ENCODE results near the gene ZMIZ1.

ZMIZ1 gene

GRCh38 chr10:79254333-79255006 lies 185.7 kb downstream of the ZMIZ1 start:
- no peak overlapping the region for H3K27ac ChIP-seq
- H3K4me3 ChIP-seq (ENCODE audit: low read depth, low read length): no peak overlapping the region
- TF ChIP-seq, protein P1, sequence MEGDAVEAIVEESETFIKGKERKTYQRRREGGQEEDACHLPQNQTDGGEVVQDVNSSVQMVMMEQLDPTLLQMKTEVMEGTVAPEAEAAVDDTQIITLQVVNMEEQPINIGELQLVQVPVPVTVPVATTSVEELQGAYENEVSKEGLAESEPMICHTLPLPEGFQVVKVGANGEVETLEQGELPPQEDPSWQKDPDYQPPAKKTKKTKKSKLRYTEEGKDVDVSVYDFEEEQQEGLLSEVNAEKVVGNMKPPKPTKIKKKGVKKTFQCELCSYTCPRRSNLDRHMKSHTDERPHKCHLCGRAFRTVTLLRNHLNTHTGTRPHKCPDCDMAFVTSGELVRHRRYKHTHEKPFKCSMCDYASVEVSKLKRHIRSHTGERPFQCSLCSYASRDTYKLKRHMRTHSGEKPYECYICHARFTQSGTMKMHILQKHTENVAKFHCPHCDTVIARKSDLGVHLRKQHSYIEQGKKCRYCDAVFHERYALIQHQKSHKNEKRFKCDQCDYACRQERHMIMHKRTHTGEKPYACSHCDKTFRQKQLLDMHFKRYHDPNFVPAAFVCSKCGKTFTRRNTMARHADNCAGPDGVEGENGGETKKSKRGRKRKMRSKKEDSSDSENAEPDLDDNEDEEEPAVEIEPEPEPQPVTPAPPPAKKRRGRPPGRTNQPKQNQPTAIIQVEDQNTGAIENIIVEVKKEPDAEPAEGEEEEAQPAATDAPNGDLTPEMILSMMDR (IDR thresholded peaks at IDR 0.05; ENCODE audit: low read depth, low read length, missing control alignments): no peak
- H3K36me3 ChIP-seq (replicated peaks): peaks cover 3% of the 10 kb centered on the region
- H3K27me3 ChIP-seq (replicated peaks): no peaks in the 10 kb centered on the region
- no peak for DNase-seq
- in situ Hi-C loops (cut with HindIII; ENCODE audit: low pct_ligation_motif_present, low sequenced_read_pairs): no loop called here

DNA sequence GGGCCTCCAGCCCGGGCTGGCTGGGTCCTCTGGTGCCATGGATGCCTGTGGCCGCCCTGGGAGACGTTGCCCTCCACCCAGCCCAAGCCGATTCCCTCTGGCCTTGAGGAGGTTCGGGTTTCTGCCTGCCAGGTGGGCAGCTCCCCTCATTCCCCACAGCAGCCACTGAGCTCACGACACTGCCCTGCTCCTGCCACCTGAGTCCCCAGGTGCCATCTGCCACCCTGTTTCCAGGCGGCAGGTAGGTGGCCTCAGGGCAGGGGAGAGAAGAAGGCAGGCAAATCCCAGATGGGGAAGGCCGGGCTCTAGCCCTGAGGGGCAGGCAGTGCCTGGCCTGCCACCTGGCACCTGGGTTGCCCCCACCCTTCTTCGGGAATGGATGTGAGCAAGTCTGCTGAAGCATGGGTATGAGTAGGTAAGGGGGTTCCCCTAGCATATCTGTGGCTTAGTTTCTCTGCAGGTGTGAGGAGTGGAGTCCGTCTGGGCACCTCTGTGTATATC lies 186.3 kb downstream of the ZMIZ1 start:
- H3K4me3 ChIP-seq (ENCODE audit: low read depth, low read length): no peak overlapping the region
- no peak overlapping the region for H3K27ac ChIP-seq
- DNase-seq: no peak
- no peaks in the 10 kb centered on the region for H3K27me3 ChIP-seq (replicated peaks)
- TF ChIP-seq, protein P1 (IDR thresholded peaks at IDR 0.05; ENCODE audit: low read depth, low read length, missing control alignments): no peak
- in situ Hi-C loops (cut with HindIII; ENCODE audit: low pct_ligation_motif_present, low sequenced_read_pairs): no loop called here
- H3K36me3 ChIP-seq (replicated peaks): peaks cover 3% of the 10 kb centered on the region

DNA sequence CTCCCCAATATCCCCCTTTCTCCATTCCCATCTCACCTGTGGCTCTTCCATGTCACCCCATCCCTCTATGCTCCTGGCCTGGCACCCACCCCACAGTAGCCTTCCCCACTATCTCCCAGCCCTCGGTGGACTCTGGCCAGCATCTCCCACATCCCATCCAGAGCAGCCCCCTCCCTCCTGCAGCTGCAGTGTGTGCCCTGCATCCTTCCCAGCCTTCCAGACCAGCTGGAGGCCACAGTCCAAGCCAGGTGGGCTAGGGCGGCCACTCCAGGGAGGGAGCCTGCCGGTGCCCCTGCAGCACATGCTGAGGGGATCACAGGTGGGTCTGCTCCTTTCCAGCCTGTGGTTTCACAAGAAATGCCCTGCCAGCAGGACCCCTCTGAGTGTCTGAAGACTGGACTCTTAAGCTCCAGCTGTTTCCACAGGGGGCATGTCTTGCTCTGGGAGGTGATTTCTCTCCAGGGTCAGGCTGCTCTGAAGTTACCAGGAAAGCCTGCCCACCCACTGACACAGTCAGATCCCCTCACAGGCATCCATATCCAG lies 187.6 kb downstream of the ZMIZ1 start:
- TF ChIP-seq, protein P1 (IDR thresholded peaks at IDR 0.05; ENCODE audit: low read depth, low read length, missing control alignments): no peak
- Histone ChIP-seq H3K4me3 (ENCODE audit: low read depth, low read length) (no peak overlapping the region), H3K27me3 (replicated peaks) (no peaks in the 10 kb centered on the region), H3K27ac (no peak overlapping the region), H3K36me3 (replicated peaks) (peaks cover 3% of the 10 kb centered on the region)
- in situ Hi-C loops (cut with HindIII; ENCODE audit: low pct_ligation_motif_present, low sequenced_read_pairs): no loop called here
- no peak for DNase-seq

GRCh38 chr10:79258894-79259293 lies 190.1 kb downstream of the ZMIZ1 start:
- Histone ChIP-seq H3K27ac (no peak overlapping the region), H3K4me3 (ENCODE audit: low read depth, low read length) (no peak overlapping the region), H3K36me3 (replicated peaks) (peaks cover 3% of the 10 kb centered on the region), H3K27me3 (replicated peaks) (no peaks in the 10 kb centered on the region)
- TF ChIP-seq, protein P1 (IDR thresholded peaks at IDR 0.05; ENCODE audit: low read depth, low read length, missing control alignments): no peak
- DNase-seq: no peak
- in situ Hi-C loops (cut with HindIII; ENCODE audit: low pct_ligation_motif_present, low sequenced_read_pairs): no loop called here

DNA sequence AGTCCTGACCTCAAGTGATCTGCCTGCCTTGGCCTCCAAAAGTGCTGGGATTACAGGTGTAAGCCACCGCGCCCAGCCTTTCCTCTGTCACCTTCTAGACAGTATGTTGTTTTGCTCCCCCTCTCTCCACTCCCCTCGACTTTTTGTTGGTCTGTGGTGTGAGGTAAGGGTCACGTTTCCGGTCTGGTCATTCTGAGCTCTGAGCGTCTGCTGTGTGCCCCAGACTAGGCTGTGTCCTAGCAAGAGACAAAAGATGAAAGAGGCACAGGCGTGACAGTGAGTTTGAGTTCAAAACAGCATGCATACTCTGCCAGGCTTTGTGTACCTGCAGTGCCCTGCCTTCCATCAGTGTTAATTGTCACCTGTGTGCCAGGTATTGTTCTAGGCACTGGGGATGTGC lies 191.1 kb downstream of the ZMIZ1 start:
- in situ Hi-C loops (cut with HindIII; ENCODE audit: low pct_ligation_motif_present, low sequenced_read_pairs): no loop called here
- no peak overlapping the region for H3K27ac ChIP-seq
- H3K36me3 ChIP-seq (replicated peaks): peaks cover 3% of the 10 kb centered on the region
- H3K4me3 ChIP-seq (ENCODE audit: low read depth, low read length): no peak overlapping the region
- DNase-seq: no peak
- no peaks in the 10 kb centered on the region for H3K27me3 ChIP-seq (replicated peaks)
- TF ChIP-seq, protein P1 (IDR thresholded peaks at IDR 0.05; ENCODE audit: low read depth, low read length, missing control alignments): no peak

Measured in brain microvascular endothelial cell (primary cell).